Mesenchymal stem cell (in vitro differentiated cells and primary cell): Measurements from ENCODE around the gene DPEP1.
A peak's percentile ranks its signal among the peaks of the same experiment; 100 is the strongest.

Experiments used
- DNase-seq: peaks from one replicate; pipeline ENCODE4 v3.0.0-alpha.2; 2013
- H2AFZ ChIP-seq: one replicate; pipeline ENCODE4 v1.6.1; 2013; ENCODE audit warnings: low read depth, mild to moderate bottlenecking, control low read depth, inconsistent platforms, low read length, moderate library complexity
- H2AK5ac ChIP-seq: 2 replicates; pipeline ENCODE4 v1.6.1; 2013; ENCODE audit warnings: low read length, moderate library complexity, mild to moderate bottlenecking, inconsistent platforms; ENCODE audit not compliant: severe bottlenecking
- H2BK120ac ChIP-seq: one replicate; pipeline ENCODE4 v1.6.1; 2013; ENCODE audit warnings: low read depth, mild to moderate bottlenecking, inconsistent platforms, low read length, moderate library complexity
- H2BK12ac ChIP-seq, 2 experiments: one replicate each; pipeline ENCODE4 v1.6.1; 2013; ENCODE audit warnings: inconsistent platforms in 2 of 2, low read length in 2 of 2, mild to moderate bottlenecking in 2 of 2, moderate library complexity in 2 of 2, control low read depth in 1 of 2
- H2BK15ac ChIP-seq: one replicate; pipeline ENCODE4 v1.6.1; 2013; ENCODE audit warnings: mild to moderate bottlenecking, low read depth, inconsistent platforms; ENCODE audit not compliant: poor library complexity, severe bottlenecking
- H2BK5ac ChIP-seq: 2 replicates; pipeline ENCODE4 v1.6.1; 2013; ENCODE audit warnings: low read depth, mild to moderate bottlenecking, low read length, control low read depth, inconsistent platforms; ENCODE audit not compliant: poor library complexity, severe bottlenecking
- H3K14ac ChIP-seq, 2 experiments: one replicate each; pipeline ENCODE4 v1.6.1; 2013; ENCODE audit warnings: inconsistent platforms in 2 of 2, low read length in 2 of 2, control low read depth in 1 of 2, mild to moderate bottlenecking in 1 of 2, moderate library complexity in 1 of 2
- H3K18ac ChIP-seq, 2 experiments: one replicate each; pipeline ENCODE4 v1.6.1; 2013; ENCODE audit warnings: inconsistent platforms in 2 of 2, low read length in 2 of 2, control low read depth in 1 of 2, low read depth in 1 of 2, mild to moderate bottlenecking in 1 of 2
- H3K23ac ChIP-seq, 2 experiments: one replicate each; pipeline ENCODE4 v1.6.1; 2013; ENCODE audit warnings: inconsistent platforms in 2 of 2, low read length in 2 of 2, mild to moderate bottlenecking in 2 of 2, moderate library complexity in 2 of 2, control low read depth in 1 of 2
- H3K27ac ChIP-seq: 2 replicates; pipeline ENCODE4 v1.5.1; 2013; ENCODE audit warnings: mild to moderate bottlenecking, moderate library complexity, low read length, control low read depth, inconsistent platforms; ENCODE audit not compliant: poor library complexity, severe bottlenecking
- H3K27me3 ChIP-seq, 2 experiments: 2 replicates each; pipeline versions ENCODE4 v1.6.1 to v1.7.0; 2013; ENCODE audit warnings: low read length in 2 of 2, mild to moderate bottlenecking in 2 of 2, moderate library complexity in 2 of 2, control low read depth in 1 of 2, inconsistent platforms in 1 of 2; ENCODE audit not compliant: control insufficient read depth in 1 of 2, insufficient read depth in 1 of 2
- H3K36me3 ChIP-seq, 2 experiments: 2 replicates each; pipeline versions ENCODE4 v1.6.1 to v1.7.0; 2013; ENCODE audit warnings: low read length in 2 of 2, control low read depth in 1 of 2, inconsistent platforms in 1 of 2, low read depth in 1 of 2, mild to moderate bottlenecking in 1 of 2; ENCODE audit not compliant: insufficient read depth in 2 of 2, control insufficient read depth in 1 of 2
- H3K4ac ChIP-seq, 2 experiments: one replicate each; pipeline ENCODE4 v1.6.1; 2013; ENCODE audit warnings: inconsistent platforms in 2 of 2, low read length in 2 of 2, mild to moderate bottlenecking in 2 of 2, moderate library complexity in 2 of 2, control low read depth in 1 of 2, low read depth in 1 of 2
- H3K4me1 ChIP-seq: 2 replicates; pipeline ENCODE4 v1.6.1; 2013; ENCODE audit warnings: low read depth, low read length, control low read depth; ENCODE audit not compliant: control insufficient read depth, insufficient read depth
- H3K4me2 ChIP-seq: 2 replicates; pipeline ENCODE4 v1.6.1; 2013; ENCODE audit warnings: low read length, mild to moderate bottlenecking, inconsistent platforms; ENCODE audit not compliant: poor library complexity, severe bottlenecking
- H3K4me3 ChIP-seq, 2 experiments: 2 replicates each; pipeline versions ENCODE4 v1.5.1 to v1.7.0; 2013; ENCODE audit warnings: low read length in 2 of 2, mild to moderate bottlenecking in 2 of 2, control low read depth in 1 of 2, low read depth in 1 of 2; ENCODE audit not compliant: insufficient read depth in 1 of 2
- H3K79me1 ChIP-seq: replicated peaks from 2 replicates; pipeline ENCODE4 v1.6.1; 2013; ENCODE audit warnings: mild to moderate bottlenecking, control low read depth, low read length, inconsistent platforms; ENCODE audit not compliant: poor library complexity, severe bottlenecking
- H3K9ac ChIP-seq: 2 replicates; pipeline ENCODE4 v1.7.0; 2013; ENCODE audit warnings: mild to moderate bottlenecking, low read length, moderate library complexity
- H3K9me3 ChIP-seq: 2 replicates; pipeline ENCODE4 v1.7.0; 2013; ENCODE audit warnings: mild to moderate bottlenecking, low read length; ENCODE audit not compliant: control insufficient read depth
- H4K8ac ChIP-seq: one replicate; pipeline ENCODE4 v1.6.1; 2013; ENCODE audit warnings: inconsistent platforms, mild to moderate bottlenecking, low read length, moderate library complexity
- H4K91ac ChIP-seq: one replicate; pipeline ENCODE4 v1.6.1; 2013; ENCODE audit warnings: mild to moderate bottlenecking, low read length, inconsistent platforms
- WGBS: methylation state at CpG from one replicate; pipeline ENCODE4 v1.1.7; 2013; ENCODE audit warnings: mixed read lengths; 5-methylcytosine and 5-hydroxymethylcytosine counted together

DPEP1 gene

DNA sequence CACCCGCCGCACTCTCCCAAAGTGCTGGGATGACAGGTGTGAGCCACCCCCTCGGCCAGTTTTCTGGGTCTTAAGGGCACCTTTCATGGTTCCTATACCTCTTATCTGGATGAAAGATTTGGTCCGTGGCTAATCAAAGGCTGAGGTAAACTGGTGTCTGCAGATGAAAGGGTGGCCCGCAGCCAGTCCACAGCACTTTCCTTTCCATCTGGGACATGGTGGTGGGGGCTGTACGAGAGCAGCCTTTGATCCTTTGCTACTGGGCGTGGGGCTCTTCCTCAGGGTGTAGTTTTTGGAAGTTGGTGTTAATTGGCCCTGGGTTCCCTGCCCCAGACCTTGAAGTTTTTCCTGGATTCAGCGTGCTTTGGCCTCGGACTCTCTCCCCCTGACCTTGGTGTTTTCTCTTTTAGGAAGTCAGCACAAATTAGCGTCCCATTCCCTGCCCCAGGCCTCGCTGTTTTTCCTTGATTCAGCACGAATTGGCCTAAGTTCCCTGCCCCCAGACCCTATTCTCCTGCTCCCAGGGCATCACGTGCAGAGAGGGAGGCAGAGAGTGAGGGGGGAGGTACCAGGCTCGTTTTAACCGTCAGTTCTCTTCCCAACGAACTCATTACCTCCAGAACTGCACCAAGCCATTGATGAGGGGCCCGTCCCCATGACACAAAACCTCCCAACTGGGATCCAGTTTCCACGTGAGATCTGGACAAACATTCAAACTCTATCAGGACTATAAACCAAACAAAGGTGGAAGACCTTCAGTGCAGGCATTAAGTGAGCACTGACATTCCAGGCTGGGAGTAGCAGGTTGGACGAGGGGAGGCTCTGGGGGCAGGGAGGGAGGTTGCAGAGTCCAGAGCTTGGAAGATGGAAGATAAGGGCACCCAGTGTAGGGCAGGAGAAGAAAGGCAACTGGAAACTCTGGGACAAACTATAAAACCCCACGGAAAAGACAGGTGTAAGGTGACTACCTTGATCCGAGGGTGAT is 11.6 kb downstream of the DPEP1 start:
- DNase-seq: no peak
- Histone ChIP-seq H3K4me1 (peaks cover 22% of the 10 kb centered on the region), H3K4me2 (no peak overlapping the region), H3K9ac (no peak overlapping the region), H2BK5ac (no peak overlapping the region), H3K23ac (no peak overlapping the region), H3K14ac (no peak overlapping the region), H2BK12ac (no peak overlapping the region), H3K9me3 (no peaks in the 10 kb centered on the region), H2BK15ac (no peak overlapping the region), H3K27ac (no peak overlapping the region), H3K4me3 (no peak overlapping the region), H3K4ac (no peak overlapping the region), H3K79me1 (no peaks in the 10 kb centered on the region), H3K36me3 (no peaks in the 10 kb centered on the region), H2AK5ac (no peak overlapping the region), H4K8ac (no peak overlapping the region), H4K91ac (no peak overlapping the region), H3K27me3 (peaks cover 51 to 59% of the 10 kb centered on the region in 2 experiments), H2AFZ (no peak overlapping the region), H3K18ac (no peak overlapping the region), H2BK120ac (no peak overlapping the region)
- 42% methylated on average over 18 of the region's 21 CpGs for WGBS

DNA sequence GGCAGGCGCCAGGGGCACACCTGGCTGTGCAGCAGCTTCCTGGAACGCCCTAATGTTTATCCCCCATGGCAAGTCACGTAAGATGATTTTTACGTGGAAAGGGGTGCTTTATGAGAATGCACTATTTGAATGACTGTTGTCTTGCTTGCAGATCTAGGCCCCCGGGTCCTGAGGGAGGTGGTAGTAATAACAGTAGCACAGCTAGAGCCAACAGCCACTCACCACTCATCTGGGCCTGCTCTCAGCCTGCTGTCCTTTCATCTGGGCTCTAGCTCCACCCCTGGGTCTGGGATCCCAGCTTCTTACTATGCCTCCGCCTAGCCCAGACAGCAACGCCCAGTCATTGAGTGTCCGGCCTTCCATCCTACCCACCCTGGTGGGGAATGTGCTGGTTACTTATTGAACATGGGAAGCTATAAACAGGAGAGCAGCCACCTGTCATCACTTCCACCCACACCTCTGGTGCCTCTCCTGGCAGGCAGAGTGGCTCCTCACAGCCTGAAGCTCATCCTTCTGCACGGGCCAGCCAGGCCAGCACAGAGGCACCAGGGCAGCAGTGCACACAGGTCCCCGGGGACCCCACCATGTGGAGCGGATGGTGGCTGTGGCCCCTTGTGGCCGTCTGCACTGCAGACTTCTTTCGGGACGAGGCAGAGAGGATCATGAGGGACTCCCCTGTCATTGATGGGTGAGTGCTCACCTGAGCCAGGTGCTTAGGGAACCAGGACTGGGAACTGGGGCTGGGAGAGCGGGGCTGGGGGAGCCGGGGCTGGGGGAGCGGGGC is 16.6 kb downstream of the DPEP1 start:
- H3K4me3 ChIP-seq: no peak overlapping the region
- no peak overlapping the region for H3K27ac ChIP-seq
- no peak for DNase-seq
- no peak overlapping the region for H3K23ac ChIP-seq
- peaks cover 9 to 32% of the 10 kb centered on the region in 2 experiments for H3K27me3 ChIP-seq
- no peak overlapping the region for H4K8ac ChIP-seq
- H3K14ac ChIP-seq: no peak overlapping the region
- peaks cover 19% of the 10 kb centered on the region for H3K4me1 ChIP-seq
- no peak overlapping the region for H2BK15ac ChIP-seq
- H3K18ac ChIP-seq: no peak overlapping the region
- WGBS: 88% methylated on average over 12 of the region's 17 CpGs
- no peak overlapping the region for H2BK120ac ChIP-seq
- H3K9me3 ChIP-seq: no peaks in the 10 kb centered on the region
- no peak overlapping the region for H2AK5ac ChIP-seq
- H4K91ac ChIP-seq: no peak overlapping the region
- H3K36me3 ChIP-seq: no peaks in the 10 kb centered on the region
- H2AFZ ChIP-seq: no peak overlapping the region
- H2BK12ac ChIP-seq: no peak overlapping the region
- no peaks in the 10 kb centered on the region for H3K79me1 ChIP-seq
- no peak overlapping the region for H3K4ac ChIP-seq
- H2BK5ac ChIP-seq: no peak overlapping the region
- no peak overlapping the region for H3K9ac ChIP-seq
- no peak overlapping the region for H3K4me2 ChIP-seq

DNA sequence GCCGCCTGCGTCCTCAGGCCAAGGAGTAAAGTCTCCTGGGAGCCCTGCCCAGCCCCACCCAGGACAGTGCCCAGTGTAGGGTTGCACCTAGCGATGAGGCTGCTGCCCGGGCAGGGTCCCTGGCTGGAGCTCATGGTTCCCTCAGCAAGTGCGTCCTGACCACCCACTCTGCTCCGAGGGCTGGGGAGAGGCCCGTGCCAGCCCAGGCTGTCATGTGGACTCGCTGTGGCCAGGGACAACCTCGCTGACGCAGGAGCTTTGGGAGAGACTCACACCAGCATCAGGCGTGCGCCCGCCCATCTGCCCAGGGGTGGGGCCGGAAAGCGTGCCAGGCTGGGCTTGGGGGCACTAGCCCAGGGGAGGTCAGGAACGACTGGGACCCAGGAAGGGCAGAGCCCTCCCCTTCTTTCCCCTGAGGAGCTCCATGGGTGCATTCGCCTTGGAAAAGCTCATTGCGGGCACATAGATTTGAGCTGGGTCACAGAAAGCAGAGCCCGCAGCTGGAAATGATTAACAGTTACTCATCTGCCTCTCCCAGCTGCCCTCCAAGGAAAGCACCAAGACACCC is 19.7 kb downstream of the DPEP1 start:
- Histone ChIP-seq H4K8ac (no peak overlapping the region), H2BK5ac (no peak overlapping the region), H2BK12ac (no peak overlapping the region), H2AK5ac (no peak overlapping the region), H3K9ac (peak overlapping the region; percentile 26), H3K4ac (no peak overlapping the region), H2BK120ac (no peak overlapping the region), H3K18ac (no peak overlapping the region), H3K4me1 (peaks cover 23% of the 10 kb centered on the region), H3K27ac (no peak overlapping the region), H3K4me3 (peak overlapping the region in 1 of 2 experiments; percentile 37), H3K14ac (no peak overlapping the region), H4K91ac (no peak overlapping the region), H2AFZ (no peak overlapping the region), H3K23ac (no peak overlapping the region), H3K36me3 (peaks cover 0 to 3% of the 10 kb centered on the region in 2 experiments), H3K4me2 (peak overlapping the region; percentile 62), H3K79me1 (no peaks in the 10 kb centered on the region), H3K9me3 (no peaks in the 10 kb centered on the region), H2BK15ac (no peak overlapping the region), H3K27me3 (peaks cover 0 to 39% of the 10 kb centered on the region in 2 experiments)
- DNase-seq: no peak
- WGBS: 80% methylated on average over 19 of the region's 19 CpGs
